ENCODE measurements around the gene TCF4. TPM values are rescaled to one million over a fixed set of nuclear protein-coding genes. Genes with fewer than 3 reads are reported as not detected.

Gene TCF4
- total RNA-seq, 1 experiment from 2014 or later = 12.5 TPM

DNA sequence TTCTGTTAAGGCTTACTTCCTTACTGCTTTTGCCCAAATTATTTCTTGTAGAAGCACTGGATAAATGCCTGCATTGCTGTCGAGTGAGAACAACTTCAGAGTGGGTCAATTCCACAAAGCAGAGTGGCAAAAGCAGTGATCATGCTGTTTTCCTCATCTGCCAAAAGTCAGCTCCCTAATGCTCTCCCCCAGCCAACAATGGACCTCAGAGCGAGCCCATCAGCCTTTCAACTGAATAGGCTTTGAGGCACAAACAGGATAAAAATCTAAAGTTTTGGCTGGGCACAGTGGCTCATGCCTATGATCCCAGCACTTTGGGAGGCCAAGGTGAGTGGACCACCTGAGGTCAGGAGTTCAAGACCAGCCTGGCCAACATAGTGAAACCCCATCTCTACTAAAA lies 222.7 kb downstream of the TCF4 start:
- ATAC-seq (no peak), DNase-seq (no peak)
- Histone ChIP-seq H3K27ac (ENCODE audit: low read length) (no peak overlapping the region), H4K20me1 (ENCODE audit: low read length) (no peaks in the 10 kb centered on the region), H3K36me3 (ENCODE audit: low read depth, low read length) (no peaks in the 10 kb centered on the region), H3K9ac (ENCODE audit: low read length) (no peak overlapping the region), H3K4me1 (ENCODE audit: insufficient read depth, low read length) (no peaks in the 10 kb centered on the region), H3K9me3 (ENCODE audit: low read length) (no peaks in the 10 kb centered on the region), H3K4me3 (ENCODE audit: low read length) (no peak overlapping the region), H3K79me2 (ENCODE audit: low read length) (no peaks in the 10 kb centered on the region), H2AFZ (ENCODE audit: low read length) (no peak overlapping the region), H3K27me3 (ENCODE audit: low read length) (no peaks in the 10 kb centered on the region), H3F3A (ENCODE audit: low read length, unreplicated experiment) (no peaks in the 10 kb centered on the region), H3K9me2 (replicated peaks; ENCODE audit: low read length) (no peaks in the 10 kb centered on the region), H3K4me2 (ENCODE audit: low read length) (no peak overlapping the region)
- CTCF ChIA-PET = no interaction called here
- TF ChIP-seq EZH2phosphoT487 (IDR thresholded peaks at IDR 0.05; ENCODE audit: borderline replicate concordance, low read length) = no peak
- TF ChIP-seq EZH2 (IDR thresholded peaks at IDR 0.05; ENCODE audit: low read length, unreplicated experiment) = no peak
- TF ChIP-seq, protein P1, sequence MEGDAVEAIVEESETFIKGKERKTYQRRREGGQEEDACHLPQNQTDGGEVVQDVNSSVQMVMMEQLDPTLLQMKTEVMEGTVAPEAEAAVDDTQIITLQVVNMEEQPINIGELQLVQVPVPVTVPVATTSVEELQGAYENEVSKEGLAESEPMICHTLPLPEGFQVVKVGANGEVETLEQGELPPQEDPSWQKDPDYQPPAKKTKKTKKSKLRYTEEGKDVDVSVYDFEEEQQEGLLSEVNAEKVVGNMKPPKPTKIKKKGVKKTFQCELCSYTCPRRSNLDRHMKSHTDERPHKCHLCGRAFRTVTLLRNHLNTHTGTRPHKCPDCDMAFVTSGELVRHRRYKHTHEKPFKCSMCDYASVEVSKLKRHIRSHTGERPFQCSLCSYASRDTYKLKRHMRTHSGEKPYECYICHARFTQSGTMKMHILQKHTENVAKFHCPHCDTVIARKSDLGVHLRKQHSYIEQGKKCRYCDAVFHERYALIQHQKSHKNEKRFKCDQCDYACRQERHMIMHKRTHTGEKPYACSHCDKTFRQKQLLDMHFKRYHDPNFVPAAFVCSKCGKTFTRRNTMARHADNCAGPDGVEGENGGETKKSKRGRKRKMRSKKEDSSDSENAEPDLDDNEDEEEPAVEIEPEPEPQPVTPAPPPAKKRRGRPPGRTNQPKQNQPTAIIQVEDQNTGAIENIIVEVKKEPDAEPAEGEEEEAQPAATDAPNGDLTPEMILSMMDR (conservative IDR thresholded peaks at IDR 0.05; ENCODE audit: low read depth, low read length) = no peak
- POLR2A ChIA-PET (ENCODE audit: unreplicated experiment) = no interaction called here
- BruUV-seq (replicated peaks) = no TSS peak
- intact Hi-C loops (cut with micrococcal nuclease) = no loop called here

DNA sequence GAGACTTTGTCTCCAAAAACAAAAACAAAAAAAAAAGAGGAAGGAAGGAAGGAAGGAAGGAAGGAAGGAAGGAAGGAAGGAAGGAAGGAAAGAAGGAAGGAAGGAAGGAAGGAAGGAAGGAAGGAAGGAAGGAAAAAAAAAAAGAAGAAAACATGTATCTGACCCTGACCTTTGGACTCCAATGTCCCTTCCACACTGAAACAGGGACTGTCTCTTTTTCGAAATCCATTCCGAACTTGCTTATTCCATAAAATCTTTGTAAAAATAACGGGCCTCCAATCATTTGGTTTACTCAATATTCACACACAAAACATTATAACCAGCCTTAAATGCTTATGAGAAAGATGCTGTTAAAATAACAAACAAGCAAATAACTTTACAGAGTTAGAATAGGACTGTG lies 225.7 kb downstream of the TCF4 start:
- TF ChIP-seq EZH2 (IDR thresholded peaks at IDR 0.05; ENCODE audit: low read length, unreplicated experiment) = no peak
- no peak for TF ChIP-seq EZH2phosphoT487 (IDR thresholded peaks at IDR 0.05; ENCODE audit: borderline replicate concordance, low read length)
- Histone ChIP-seq H4K20me1 (ENCODE audit: low read length) (no peaks in the 10 kb centered on the region), H3K79me2 (ENCODE audit: low read length) (no peaks in the 10 kb centered on the region), H3K27me3 (ENCODE audit: low read length) (no peaks in the 10 kb centered on the region), H3K36me3 (ENCODE audit: low read depth, low read length) (no peaks in the 10 kb centered on the region), H3K4me2 (ENCODE audit: low read length) (no peak overlapping the region), H3K4me1 (ENCODE audit: insufficient read depth, low read length) (no peaks in the 10 kb centered on the region), H3K9me3 (ENCODE audit: low read length) (no peaks in the 10 kb centered on the region), H3K9me2 (replicated peaks; ENCODE audit: low read length) (no peaks in the 10 kb centered on the region), H3K4me3 (ENCODE audit: low read length) (no peak overlapping the region), H2AFZ (ENCODE audit: low read length) (no peak overlapping the region), H3K9ac (ENCODE audit: low read length) (no peak overlapping the region), H3K27ac (ENCODE audit: low read length) (no peak overlapping the region), H3F3A (ENCODE audit: low read length, unreplicated experiment) (no peaks in the 10 kb centered on the region)
- DNase-seq (no peak), ATAC-seq (no peak)
- BruUV-seq (replicated peaks) = no TSS peak
- intact Hi-C loops (cut with micrococcal nuclease) = no loop called here
- ChIA-PET CTCF (interaction anchor here (0.6 kb wide), 1 partner anchor 1079 kb away, joined by 3 read pairs; no protein-coding TSS in a partner anchor), POLR2A (ENCODE audit: unreplicated experiment) (no interaction called here)

DNA sequence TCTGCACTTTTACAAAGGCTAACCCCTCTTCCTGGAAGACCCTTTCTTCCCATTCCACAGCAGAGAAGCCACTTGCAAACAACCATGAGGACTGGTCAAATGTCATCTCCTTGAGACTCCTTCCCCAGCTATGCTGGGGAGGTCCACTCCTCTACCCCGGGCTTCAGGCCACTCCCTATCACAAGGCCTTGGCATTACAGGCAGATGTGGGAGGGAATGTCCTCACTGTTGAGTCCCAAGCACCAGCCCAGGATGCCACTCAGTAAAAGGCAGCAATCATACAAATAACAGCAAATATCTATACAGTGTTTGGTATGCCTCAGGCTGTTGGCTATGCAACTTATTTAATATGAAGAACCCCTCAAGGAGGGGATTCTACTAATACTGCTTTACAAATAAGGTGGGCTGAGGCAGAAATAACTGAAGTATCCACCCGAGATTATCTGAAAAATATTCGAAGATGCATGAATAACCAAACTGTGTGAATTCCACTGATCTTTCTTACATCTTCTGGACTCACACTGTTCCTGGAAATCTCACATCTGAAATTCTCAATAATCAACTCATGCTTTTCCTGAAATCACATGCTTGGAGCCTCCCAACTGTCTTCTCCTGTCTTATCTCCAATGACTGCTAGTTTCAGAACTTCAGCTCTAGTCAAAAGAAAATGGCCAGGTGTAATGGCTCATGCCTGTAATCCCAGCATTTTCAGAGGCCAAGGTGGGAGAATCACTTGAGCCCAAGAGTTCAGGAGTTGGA lies 226.3 kb downstream of the TCF4 start:
- DNase-seq (no peak), ATAC-seq (no peak)
- Histone ChIP-seq H3K36me3 (ENCODE audit: low read depth, low read length) (no peaks in the 10 kb centered on the region), H3K27ac (ENCODE audit: low read length) (no peak overlapping the region), H3K9me3 (ENCODE audit: low read length) (no peaks in the 10 kb centered on the region), H3K4me2 (ENCODE audit: low read length) (no peak overlapping the region), H3K9me2 (replicated peaks; ENCODE audit: low read length) (no peaks in the 10 kb centered on the region), H3K4me1 (ENCODE audit: insufficient read depth, low read length) (no peaks in the 10 kb centered on the region), H3K27me3 (ENCODE audit: low read length) (no peaks in the 10 kb centered on the region), H3F3A (ENCODE audit: low read length, unreplicated experiment) (no peaks in the 10 kb centered on the region), H4K20me1 (ENCODE audit: low read length) (no peaks in the 10 kb centered on the region), H3K4me3 (ENCODE audit: low read length) (no peak overlapping the region), H3K79me2 (ENCODE audit: low read length) (no peaks in the 10 kb centered on the region), H3K9ac (ENCODE audit: low read length) (no peak overlapping the region), H2AFZ (ENCODE audit: low read length) (no peak overlapping the region)
- CTCF ChIA-PET = no interaction called here
- no TSS peak for BruUV-seq (replicated peaks)
- POLR2A ChIA-PET (ENCODE audit: unreplicated experiment) = no interaction called here
- TF ChIP-seq EZH2phosphoT487 (IDR thresholded peaks at IDR 0.05; ENCODE audit: borderline replicate concordance, low read length) (no peak), EZH2 (IDR thresholded peaks at IDR 0.05; ENCODE audit: low read length, unreplicated experiment) (no peak)
- TF ChIP-seq, protein P1 (conservative IDR thresholded peaks at IDR 0.05; ENCODE audit: low read depth, low read length) = no peak
- intact Hi-C loops (cut with micrococcal nuclease) = no loop called here
